RWPE2 (cell line): Measurements from ENCODE around the gene EMILIN3.
"Not testable (repeated sequence)": the region's sequence is repeated elsewhere in the genome, so short reads cannot be mapped to it uniquely, and the experiment has no call there.

ENCODE experiments used
- ATAC-seq: fragments of 200-7000 bp; cut with Tn5 transposase; 3 replicates; pipeline ENCODE4 v1.9.1; 2021; ENCODE audit warnings: low read depth
- DNase-seq: peaks from one replicate; pipeline ENCODE4 v3.0.0-alpha.2; 2020; ENCODE audit warnings: low spot score
- H3K27ac ChIP-seq: fragments of 450-650 bp; 2 replicates; pipeline ENCODE4 v1.5.1; 2017; ENCODE audit warnings: mild to moderate bottlenecking; ENCODE audit not compliant: poor library complexity, severe bottlenecking
- H3K27me3 ChIP-seq: fragments of 250-450 bp; sonication (Bioruptor Pico); 2 replicates; pipeline ENCODE4 v1.5.1; 2021; ENCODE audit warnings: mild to moderate bottlenecking, moderate library complexity; ENCODE audit not compliant: insufficient read depth, poor library complexity, severe bottlenecking
- H3K36me3 ChIP-seq: fragments of 250-450 bp; sonication (Bioruptor Pico); 2 replicates; pipeline ENCODE4 v1.5.1; 2020; ENCODE audit warnings: low read depth, mild to moderate bottlenecking, moderate library complexity
- H3K4me1 ChIP-seq: fragments of 250-450 bp; sonication (Bioruptor Pico); 2 replicates; pipeline ENCODE4 v1.5.1; 2021; ENCODE audit warnings: mild to moderate bottlenecking, moderate library complexity; ENCODE audit not compliant: insufficient read depth, poor library complexity, severe bottlenecking
- H3K4me3 ChIP-seq: fragments of 250-450 bp; sonication (Bioruptor Pico); 2 replicates; pipeline ENCODE4 v1.5.1; 2021; ENCODE audit warnings: mild to moderate bottlenecking, moderate library complexity; ENCODE audit not compliant: severe bottlenecking
- H3K9me3 ChIP-seq: fragments of 250-450 bp; sonication (Bioruptor Pico); 2 replicates; pipeline ENCODE4 v1.5.1; 2021; ENCODE audit warnings: mild to moderate bottlenecking, moderate library complexity; ENCODE audit not compliant: severe bottlenecking
- CTCF ChIP-seq: fragments of 450-650 bp; IDR thresholded peaks from one replicate; pipeline ENCODE4 v1.5.1; 2017; ENCODE audit warnings: mild to moderate bottlenecking, moderate library complexity; ENCODE audit not compliant: poor library complexity, severe bottlenecking

EMILIN3 gene

GRCh38 chr20:41317546-41318270, 48.9 kb downstream of the EMILIN3 start, which contains the start of gene ZHX3:
Gene ZHX3 (minus strand): TSS chr20:41317731. CDS start chr20:41204916, 112,815 bp downstream.
- Histone ChIP-seq H3K9me3 (no peaks in the 10 kb centered on the region), H3K36me3 (no peaks in the 10 kb centered on the region; the same call in 1 of the 2 replicates), H3K4me1 (peaks cover 34% of the 10 kb centered on the region), H3K4me3 (peak within 1 kb of the TSS; percentile 79), H3K27me3 (no peaks in the 10 kb centered on the region), H3K27ac (peak within 1 kb of the TSS; percentile 94)
- DNase-seq (peak; percentile 100), ATAC-seq (peak; percentile 90)
- no peak for TF ChIP-seq CTCF

GRCh38 chr20:41316602-41317545, 49.7 kb downstream of the EMILIN3 start:
- peaks cover 28% of the 10 kb centered on the region for H3K4me1 ChIP-seq
- H3K9me3 ChIP-seq, result no peaks in the 10 kb centered on the region
- H3K4me3 ChIP-seq, result peak overlapping the region; percentile 79
- H3K27me3 ChIP-seq, result no peaks in the 10 kb centered on the region
- DNase-seq (peak; percentile 94), ATAC-seq (peak; percentile 74)
- no peak for TF ChIP-seq CTCF
- peaks cover 5% of the 10 kb centered on the region; the same call in 1 of the 2 replicates for H3K36me3 ChIP-seq
- H3K27ac ChIP-seq, result peak overlapping the region; percentile 94

GRCh38 chr20:41316051-41316450, 50.6 kb downstream of the EMILIN3 start:
- H3K36me3 ChIP-seq, result peaks cover 13% of the 10 kb centered on the region; the same call in 1 of the 2 replicates
- no peak for TF ChIP-seq CTCF
- peaks cover 22% of the 10 kb centered on the region for H3K4me1 ChIP-seq
- peak overlapping the region; percentile 79 for H3K4me3 ChIP-seq
- no peak for DNase-seq
- H3K9me3 ChIP-seq, result no peaks in the 10 kb centered on the region
- peak overlapping the region; percentile 94 for H3K27ac ChIP-seq
- ATAC-seq, result no peak
- no peaks in the 10 kb centered on the region for H3K27me3 ChIP-seq

- ATAC-seq (no peak), DNase-seq (no peak)
- Histone ChIP-seq H3K9me3 (no peaks in the 10 kb centered on the region), H3K4me1 (peaks cover 32% of the 10 kb centered on the region), H3K4me3 (no peak overlapping the region), H3K27me3 (no peaks in the 10 kb centered on the region), H3K36me3 (peaks cover 13% of the 10 kb centered on the region; the same call in 1 of the 2 replicates), H3K27ac (peak overlapping the region; percentile 94)
- no peak for TF ChIP-seq CTCF
These were observed 52.2 kb downstream of the EMILIN3 start for GRCh38 chr20:41314386-41314785.

- Histone ChIP-seq H3K36me3 (peaks cover 13% of the 10 kb centered on the region; the same call in 1 of the 2 replicates), H3K4me1 (peaks cover 44% of the 10 kb centered on the region)
- not testable (repeated sequence) for DNase-seq, ATAC-seq, H3K9me3 ChIP-seq, H3K27me3 ChIP-seq, H3K27ac ChIP-seq, H3K4me3 ChIP-seq
These were observed 54.6 kb downstream of the EMILIN3 start for GRCh38 chr20:41312009-41312408.
